PC-9 (cell line): ENCODE data around the gene NF1.

Experiments
- EZH2 ChIP-seq: fragments of 200-600 bp; sonication (generic); IDR thresholded peaks from 2 replicates; pipeline ENCODE4 v1.8.0; 2017; ENCODE audit warnings: antibody characterized with exemption, low read depth
- TF ChIP-seq, protein P1 (sequence below): fragments of 200-600 bp; sonication (generic); conservative IDR thresholded peaks from 2 replicates; pipeline ENCODE4 v1.6.1; 2017; ENCODE audit warnings: mixed run types, antibody characterized with exemption, mild to moderate bottlenecking, moderate library complexity

DNA sequence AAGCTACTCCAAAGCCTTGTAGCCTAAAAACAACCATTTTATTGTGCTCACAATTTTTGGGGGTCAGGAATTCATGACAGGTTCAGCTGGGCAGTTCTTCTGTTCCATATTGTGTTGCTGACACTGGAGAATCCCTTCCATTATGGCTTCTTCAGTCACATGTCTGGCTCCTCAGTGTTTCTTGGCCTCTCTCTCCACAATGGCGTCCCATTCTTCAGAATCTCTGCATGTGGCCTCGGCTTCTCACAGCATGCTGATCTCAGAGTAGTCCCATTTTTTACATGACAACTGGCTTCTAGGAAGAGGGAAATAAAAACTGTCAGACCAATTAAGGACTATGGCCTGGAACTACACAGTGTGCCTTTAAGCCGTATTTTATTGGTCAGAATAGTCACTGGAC is 49.7 kb downstream of the NF1 start:
- TF ChIP-seq, protein P1, sequence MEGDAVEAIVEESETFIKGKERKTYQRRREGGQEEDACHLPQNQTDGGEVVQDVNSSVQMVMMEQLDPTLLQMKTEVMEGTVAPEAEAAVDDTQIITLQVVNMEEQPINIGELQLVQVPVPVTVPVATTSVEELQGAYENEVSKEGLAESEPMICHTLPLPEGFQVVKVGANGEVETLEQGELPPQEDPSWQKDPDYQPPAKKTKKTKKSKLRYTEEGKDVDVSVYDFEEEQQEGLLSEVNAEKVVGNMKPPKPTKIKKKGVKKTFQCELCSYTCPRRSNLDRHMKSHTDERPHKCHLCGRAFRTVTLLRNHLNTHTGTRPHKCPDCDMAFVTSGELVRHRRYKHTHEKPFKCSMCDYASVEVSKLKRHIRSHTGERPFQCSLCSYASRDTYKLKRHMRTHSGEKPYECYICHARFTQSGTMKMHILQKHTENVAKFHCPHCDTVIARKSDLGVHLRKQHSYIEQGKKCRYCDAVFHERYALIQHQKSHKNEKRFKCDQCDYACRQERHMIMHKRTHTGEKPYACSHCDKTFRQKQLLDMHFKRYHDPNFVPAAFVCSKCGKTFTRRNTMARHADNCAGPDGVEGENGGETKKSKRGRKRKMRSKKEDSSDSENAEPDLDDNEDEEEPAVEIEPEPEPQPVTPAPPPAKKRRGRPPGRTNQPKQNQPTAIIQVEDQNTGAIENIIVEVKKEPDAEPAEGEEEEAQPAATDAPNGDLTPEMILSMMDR = no peak
- TF ChIP-seq EZH2 = no peak
